GM19328 (cell line): ENCODE data around the gene GATA2.

Experiments
- ATAC-seq: cut with Tn5 transposase; IDR thresholded peaks from one replicate; pipeline ENCODE4 v1.9.1; 2021; ENCODE audit warnings: mild to moderate bottlenecking, moderate library complexity; ENCODE audit not compliant: unreplicated experiment

Gene GATA2

DNA sequence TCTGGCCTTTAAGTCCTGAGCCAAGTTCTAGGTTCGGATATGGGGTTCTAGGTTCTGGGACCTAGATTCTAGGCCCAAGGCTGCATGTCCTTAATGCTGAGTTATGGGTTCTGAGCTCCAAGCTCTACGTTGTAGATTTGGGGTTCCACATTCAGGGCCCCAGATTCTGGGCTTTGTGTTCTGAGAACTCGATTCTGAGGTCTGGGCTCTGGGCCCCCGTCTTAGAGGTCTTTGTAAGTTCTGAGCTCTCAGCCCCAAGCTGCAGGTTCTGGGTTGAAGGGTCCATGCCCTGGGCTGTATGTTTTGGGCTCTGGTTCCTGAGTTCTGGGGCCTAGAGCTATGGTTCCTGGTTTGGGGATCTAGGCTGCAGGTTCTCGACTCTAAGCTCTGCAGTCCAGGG lies 16.3 kb downstream of the GATA2 start:
- ATAC-seq, result no peak

DNA sequence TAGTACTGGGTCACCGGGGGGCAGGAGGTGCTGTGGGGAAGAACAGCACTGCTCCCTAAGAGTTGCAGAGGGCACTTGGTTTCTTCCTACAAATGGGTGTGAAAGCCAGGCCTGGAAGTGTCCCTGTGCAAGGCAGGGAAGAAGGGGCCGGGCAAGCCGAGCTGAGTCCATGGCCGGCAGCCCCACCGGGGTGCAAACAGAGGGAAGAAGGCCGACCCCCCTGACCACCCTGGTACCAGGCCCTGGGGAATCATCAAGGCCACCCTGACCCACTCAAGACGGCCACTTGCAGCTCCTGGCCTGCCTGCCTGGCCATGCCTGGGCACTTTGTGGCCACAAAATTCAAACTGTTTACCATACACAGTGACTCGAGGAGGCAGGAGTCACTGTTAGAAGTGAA lies 17.6 kb downstream of the GATA2 start:
- no peak for ATAC-seq

DNA sequence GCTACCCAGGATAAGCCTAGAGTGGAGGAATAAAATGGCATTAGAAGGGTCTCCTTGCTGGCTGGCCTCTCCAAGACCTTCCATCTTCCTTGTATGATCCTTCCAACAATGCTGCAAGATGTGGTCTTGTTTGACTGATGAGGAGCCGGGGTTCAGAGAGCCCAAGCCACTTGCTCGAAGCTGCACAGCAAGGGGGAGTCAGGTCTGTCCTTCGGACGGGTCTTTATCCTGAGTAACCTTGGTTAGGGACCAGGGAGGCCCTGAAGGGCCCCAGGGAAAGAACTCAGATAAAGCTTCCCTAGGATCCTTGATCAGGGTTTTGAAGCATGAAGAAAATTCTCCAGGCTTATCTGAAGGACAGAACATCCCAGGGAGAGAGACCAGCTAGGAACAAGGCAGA lies 19.3 kb downstream of the GATA2 start:
- no peak for ATAC-seq

DNA sequence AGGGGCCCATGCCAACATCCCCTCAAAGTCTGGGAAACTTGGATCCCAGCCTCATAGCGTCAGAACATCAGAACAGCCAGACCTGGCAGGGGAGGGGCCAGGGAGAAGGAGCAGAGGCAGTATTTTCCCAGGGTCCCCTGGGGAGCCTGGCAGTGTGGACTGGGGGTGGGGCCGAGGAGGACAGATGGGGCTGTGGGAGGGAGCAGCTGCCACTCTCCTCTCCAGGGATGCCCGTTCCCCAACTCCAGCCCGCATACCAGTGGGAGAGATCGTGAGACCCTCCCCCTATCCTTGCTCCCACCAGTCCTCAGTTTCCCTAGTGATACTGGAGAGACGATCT lies 19.9 kb downstream of the GATA2 start:
- ATAC-seq, result no peak

DNA sequence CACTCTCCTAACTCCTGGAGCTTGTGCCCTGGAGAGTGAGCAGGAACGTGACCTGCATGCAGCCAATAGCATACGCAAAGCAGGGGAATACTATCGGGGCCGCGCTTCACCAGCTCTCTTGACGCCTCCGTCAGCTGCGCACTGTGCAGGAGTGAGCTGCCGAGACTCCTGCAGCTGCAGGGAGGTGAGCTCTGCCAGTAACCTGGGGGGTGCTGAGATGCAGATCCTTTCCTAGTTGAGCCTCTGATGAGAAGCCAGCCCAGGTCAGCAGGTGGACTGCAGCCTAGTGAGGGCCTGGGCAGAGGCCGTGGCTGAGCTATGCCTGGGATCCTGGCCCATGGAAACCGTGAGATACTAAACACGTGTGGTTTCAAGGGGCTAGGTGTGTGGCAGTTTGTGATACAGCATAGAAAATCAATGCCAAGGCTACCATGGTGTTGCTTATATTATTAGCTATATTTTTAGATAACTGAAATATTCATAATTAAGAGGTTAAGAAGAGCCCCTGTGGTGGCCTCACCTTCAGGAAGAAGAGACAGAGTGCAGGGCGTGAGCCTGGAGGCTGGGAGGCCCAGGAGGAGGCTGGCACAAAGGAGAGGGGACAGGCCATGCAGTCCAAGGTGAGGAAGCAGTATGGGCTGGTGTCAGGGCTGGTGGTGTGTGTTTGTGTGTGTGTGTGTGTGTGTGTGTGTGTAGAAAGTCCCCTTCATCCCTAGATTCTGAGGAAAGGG lies 20.4 kb downstream of the GATA2 start:
- no peak for ATAC-seq

DNA sequence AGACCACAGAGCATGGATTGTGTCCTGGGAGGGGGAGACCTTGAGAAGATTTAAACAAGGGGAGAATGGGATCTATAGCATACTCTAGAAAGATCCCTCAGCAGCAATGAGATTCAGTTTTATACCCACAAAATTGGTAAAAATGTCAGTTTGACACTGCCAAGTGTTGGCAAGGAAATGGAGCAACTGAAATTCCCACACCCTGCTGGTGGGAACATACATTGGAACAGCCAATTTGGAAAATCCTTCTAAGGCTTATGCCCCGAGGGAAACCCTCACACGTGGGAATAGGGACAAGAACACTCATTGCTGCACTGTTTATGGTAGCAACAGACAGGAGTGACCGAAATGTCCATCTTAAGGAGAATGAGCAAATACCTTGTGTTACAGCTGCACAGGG lies 21.3 kb downstream of the GATA2 start:
- no peak for ATAC-seq

DNA sequence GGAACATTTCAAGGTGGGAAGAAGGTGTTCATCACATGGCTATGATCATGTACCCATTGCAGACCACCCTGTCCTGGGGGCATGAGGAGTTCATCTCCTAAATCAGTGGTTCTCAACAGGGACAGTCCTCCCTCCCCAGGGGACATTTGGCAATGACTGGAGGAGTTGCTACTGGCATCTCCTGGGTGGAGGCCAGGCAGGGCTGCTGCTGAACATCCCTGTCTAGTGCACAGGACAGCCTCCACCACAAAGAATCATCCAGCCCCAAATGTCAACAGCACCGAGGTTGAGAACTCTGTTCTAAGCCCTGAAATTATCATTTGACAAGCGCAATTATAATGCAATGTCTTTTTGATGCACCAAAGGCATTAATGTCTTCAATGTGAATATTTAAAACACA lies 21.9 kb downstream of the GATA2 start:
- ATAC-seq, result no peak

GRCh38 chr3:128470134-128470899 lies 22.7 kb downstream of the GATA2 start:
- no peak for ATAC-seq

DNA sequence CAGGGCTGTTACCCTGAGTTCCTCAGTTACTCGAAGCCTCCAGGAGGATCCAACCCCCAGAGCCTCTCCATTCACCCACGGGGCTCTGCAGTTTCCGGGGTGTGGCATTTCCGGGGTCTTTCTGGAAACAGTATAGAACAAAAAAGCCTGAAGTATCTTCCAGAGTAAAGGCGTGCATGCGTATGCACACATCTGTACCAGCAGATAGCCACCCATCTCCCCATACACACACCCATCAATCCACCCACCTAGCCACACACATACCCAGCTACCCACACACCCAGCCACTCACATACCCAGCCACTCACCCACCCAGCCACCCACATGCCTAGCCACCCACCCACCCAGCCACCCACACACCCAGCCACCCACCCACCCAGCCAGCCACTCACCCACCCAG lies 23.4 kb downstream of the GATA2 start:
- no peak for ATAC-seq

- ATAC-seq, result no peak
These were observed 24.0 kb downstream of the GATA2 start for GRCh38 chr3:128468791-128469527.

GRCh38 chr3:128468285-128468790 lies 24.7 kb downstream of the GATA2 start:
- ATAC-seq, result no peak

DNA sequence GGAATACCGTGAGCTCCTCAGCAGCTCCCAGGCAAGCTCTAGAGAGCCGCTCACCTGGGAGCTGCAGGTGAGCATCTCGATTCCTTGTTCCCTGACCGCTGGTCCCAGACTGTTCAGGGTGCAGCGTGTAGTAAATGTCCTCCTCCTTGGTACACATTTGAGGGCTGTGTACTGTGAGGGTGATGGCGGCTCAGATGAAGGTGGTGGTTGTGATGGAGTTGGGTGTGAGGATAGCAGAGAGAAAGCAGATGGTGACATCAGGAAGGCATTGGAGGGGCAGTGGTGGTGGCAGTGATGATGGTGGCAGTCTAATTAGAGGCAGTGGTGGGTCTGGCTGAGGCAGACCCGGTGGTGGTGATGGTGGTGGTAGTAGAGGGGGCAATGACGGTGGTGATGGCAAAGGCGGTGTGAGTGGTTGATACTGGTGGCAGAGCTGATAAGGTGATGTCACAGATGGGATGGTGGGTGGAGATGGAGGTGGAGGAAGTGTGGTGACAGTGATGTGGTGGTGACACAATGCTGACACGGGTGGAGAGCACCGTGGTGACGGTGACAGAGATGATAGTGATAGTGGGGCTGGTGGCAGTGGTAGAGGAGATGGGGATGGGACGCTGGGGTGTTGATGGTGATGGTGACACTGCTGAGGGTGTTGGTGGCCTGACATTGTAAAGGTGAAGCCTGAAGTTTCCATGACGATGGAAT lies 26.0 kb downstream of the GATA2 start, which contains the start of gene DNAJB8:
DNAJB8 (minus strand) TSS at position 51 of the 702 bp plus-strand sequence. CDS start 3,645 bp downstream, outside the sequence.
- no peak for ATAC-seq

- no peak for ATAC-seq
These were observed 28.3 kb downstream of the GATA2 start for GRCh38 chr3:128464702-128465101.

DNA sequence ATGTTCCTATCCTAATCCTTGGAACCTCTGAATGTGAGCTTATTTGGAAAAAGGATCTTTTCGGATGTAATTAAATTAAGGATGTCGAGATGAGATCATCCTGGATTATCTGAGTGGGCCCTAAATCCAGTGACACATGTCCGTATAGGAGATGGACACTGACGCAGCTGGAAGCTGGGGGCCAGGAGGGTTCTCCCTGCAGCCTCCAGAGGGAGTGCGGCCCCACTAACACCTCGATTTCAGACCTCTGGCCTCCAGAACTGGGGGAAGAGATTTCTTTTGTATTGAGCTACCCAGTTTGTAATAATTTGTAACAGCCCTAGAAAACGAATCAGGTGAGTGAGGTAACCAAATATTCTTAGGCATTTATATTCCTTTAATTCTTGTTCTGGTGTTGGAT lies 28.8 kb downstream of the GATA2 start:
- ATAC-seq, result no peak

GRCh38 chr3:128463771-128464170 lies 29.2 kb downstream of the GATA2 start:
- no peak for ATAC-seq

GRCh38 chr3:128463354-128463753 lies 29.6 kb downstream of the GATA2 start:
- ATAC-seq, result no peak

- ATAC-seq, result no peak
These were observed 30.1 kb downstream of the GATA2 start for GRCh38 chr3:128462931-128463330.

GRCh38 chr3:128462341-128462910 lies 30.6 kb downstream of the GATA2 start:
- no peak for ATAC-seq

DNA sequence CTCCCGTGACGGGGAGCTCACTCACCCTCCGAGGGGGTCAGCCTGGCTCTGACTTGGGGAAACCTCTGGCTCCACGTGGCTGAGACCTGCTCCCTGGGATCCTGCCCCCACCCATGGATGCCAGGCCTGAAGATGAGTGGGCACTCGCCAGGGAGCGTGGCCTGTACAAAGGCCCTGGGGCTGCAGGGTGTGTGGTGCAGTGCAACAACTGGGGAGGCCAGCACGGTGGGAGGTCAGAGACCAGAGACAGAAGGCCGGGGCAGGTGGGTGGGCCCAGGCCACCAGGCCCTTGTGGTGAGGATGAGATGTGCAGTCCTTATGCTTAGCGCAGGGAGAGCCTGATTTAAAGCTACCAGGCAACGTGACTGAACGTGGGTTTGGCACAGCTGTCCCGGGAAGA lies 31.3 kb downstream of the GATA2 start:
- no peak for ATAC-seq

GRCh38 chr3:128459461-128459820 lies 33.6 kb downstream of the GATA2 start:
- no peak for ATAC-seq
